H4 (cell line): ENCODE data around the gene ZNF37A. TPM values are rescaled to one million over a fixed set of nuclear protein-coding genes. Genes with fewer than 3 reads are reported as not detected.
A peak's percentile ranks its signal among the peaks of the same experiment; 100 is the strongest.
"Not testable (repeated sequence)": the region's sequence is repeated elsewhere in the genome, so short reads cannot be mapped to it uniquely, and the experiment has no call there.

Source experiments
- DNase-seq: peaks from one replicate; pipeline ENCODE4 v3.0.0-alpha.2; 2015; ENCODE audit warnings: low spot score
- total RNA-seq: library from RNA; depleted of rRNA; stranded (reverse); fragments of >200 nt; shearing (Covaris generic); gene quantifications from 2 replicates; pipeline ENCODE4 v1.2.3, GENCODE V29; 2014; rRNA removed

ZNF37A gene
- total RNA-seq, 1 experiment from 2014 or later, result 0.97 TPM

GRCh38 chr10:38147686-38148085 lies 53.5 kb downstream of the ZNF37A start:
- DNase-seq, result no peak

GRCh38 chr10:38150891-38151463 lies 56.8 kb downstream of the ZNF37A start:
- not testable (repeated sequence) for DNase-seq

GRCh38 chr10:38156416-38157269 lies 62.5 kb downstream of the ZNF37A start:
- DNase-seq, result no peak

GRCh38 chr10:38157270-38157685 lies 63.1 kb downstream of the ZNF37A start:
- peak; percentile 53 for DNase-seq

GRCh38 chr10:38159004-38159403 lies 64.9 kb downstream of the ZNF37A start:
- peak; percentile 6 for DNase-seq

- DNase-seq, result no peak
These were observed 69.5 kb downstream of the ZNF37A start for GRCh38 chr10:38163617-38164016.

GRCh38 chr10:38174336-38174735 lies 80.2 kb downstream of the ZNF37A start:
- DNase-seq, result no peak

- DNase-seq, result no peak
These were observed 90.3 kb downstream of the ZNF37A start for GRCh38 chr10:38184477-38184876.

Other genes with a start within 250 kb of the ZNF37A start
- gene ZNF248, start 236.7 kb upstream of the ZNF37A start, total RNA-seq, result 2.3 and 3.3 TPM in 2 replicates
- 2.6 and 7.6 TPM in 2 replicates for gene ZNF25, start 117.7 kb upstream of the ZNF37A start, total RNA-seq
- gene ZNF33A, start 83.7 kb upstream of the ZNF37A start, total RNA-seq, result 14.4 and 15.5 TPM in 2 replicates